ENCODE results near the gene INPP4A.

INPP4A gene

DNA sequence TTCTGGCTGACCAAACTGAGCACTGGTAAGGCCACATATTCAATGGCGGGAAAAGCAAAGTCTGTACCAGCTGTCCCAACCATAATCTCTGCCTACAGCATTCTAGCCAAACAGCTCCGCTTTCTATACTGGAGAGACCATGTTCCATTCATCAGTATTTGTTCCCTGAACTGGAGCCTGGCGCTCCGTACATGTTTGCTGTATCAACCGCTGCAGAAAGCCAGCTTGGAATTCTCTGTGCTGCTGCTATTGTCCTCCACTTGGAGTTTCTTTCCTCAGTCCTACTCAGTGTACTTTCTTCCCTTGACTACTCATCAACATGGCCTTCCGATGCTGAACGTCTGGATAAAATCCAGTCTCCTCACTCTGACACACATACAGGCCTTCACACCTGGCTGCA lies 161.8 kb downstream of the INPP4A start:
- Histone ChIP-seq H3K4me3 (ENCODE audit: low read length in 2 of 2) (no peak overlapping the region), H2AK5ac (ENCODE audit: low read depth, low read length) (no peak overlapping the region), H3K27me3 (ENCODE audit: control insufficient read depth in 3 of 3, insufficient read depth in 3 of 3, low read depth in 1 of 3, low read length in 3 of 3) (no peaks in the 10 kb centered on the region)

DNA sequence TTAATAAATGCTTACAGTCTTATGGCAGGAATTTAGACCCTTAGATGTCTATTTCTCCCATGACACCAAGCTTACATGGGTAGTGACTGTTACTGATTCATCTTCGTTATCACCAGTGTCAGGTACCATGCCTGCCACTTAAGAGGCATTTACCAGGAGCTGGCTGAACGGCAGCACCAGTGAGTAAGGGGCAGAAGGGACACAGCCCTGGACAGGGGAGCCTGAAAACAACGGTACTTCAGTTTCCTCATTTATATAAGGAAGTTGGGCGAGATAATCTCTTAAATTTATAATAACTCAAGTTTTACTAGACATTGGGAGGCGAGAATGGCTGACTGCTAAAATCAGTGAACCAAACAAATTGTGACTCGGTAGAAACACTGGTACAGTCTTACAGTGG lies 162.4 kb downstream of the INPP4A start:
- no peak overlapping the region for H2BK15ac ChIP-seq (ENCODE audit: low read length)
- H2AFZ ChIP-seq (ENCODE audit: low read length), result no peak overlapping the region
- no peak overlapping the region for H2BK12ac ChIP-seq (ENCODE audit: low read length)
- no CpG with 5 or more reads among the region's 6 CpGs for WGBS, 2 donors (ENCODE audit: extremely low coverage in 2 of 2, insufficient read length in 2 of 2, insufficient replicate concordance in 1 of 2)
- H3K14ac ChIP-seq (ENCODE audit: low read length), result no peak overlapping the region
- H3K4me1 ChIP-seq (ENCODE audit: control insufficient read depth in 2 of 2, insufficient read depth in 1 of 2, low read depth in 1 of 2, low read length in 2 of 2), result peaks cover 11 to 19% of the 10 kb centered on the region in 2 donors
- no peaks in the 10 kb centered on the region for H3K27me3 ChIP-seq (ENCODE audit: control insufficient read depth in 3 of 3, insufficient read depth in 3 of 3, low read depth in 1 of 3, low read length in 3 of 3)
- no peaks in the 10 kb centered on the region for H3K9me3 ChIP-seq (replicated peaks in 1 of 2; ENCODE audit: control insufficient read depth in 2 of 2, insufficient read depth in 1 of 2, low read depth in 1 of 2, low read length in 2 of 2)
- H3K4ac ChIP-seq (ENCODE audit: low read length), result no peak overlapping the region
- H3K23ac ChIP-seq (ENCODE audit: low read depth, low read length, poor library complexity), result no peak overlapping the region
- H3K4me2 ChIP-seq (ENCODE audit: insufficient read depth, low read length, poor library complexity, severe bottlenecking), result peak overlapping the region; percentile 45
- H4K91ac ChIP-seq (ENCODE audit: low read depth, low read length, poor library complexity), result no peak overlapping the region
- DNase-seq (ENCODE audit: low spot score), result no peak
- no peak overlapping the region for H4K8ac ChIP-seq (ENCODE audit: low read depth, low read length)
- no peak overlapping the region for H2BK120ac ChIP-seq (ENCODE audit: low read depth, low read length)
- peaks cover 4 to 57% of the 10 kb centered on the region in 2 donors for H3K36me3 ChIP-seq (replicated peaks in 1 of 2; ENCODE audit: control insufficient read depth in 2 of 2, insufficient read depth in 2 of 2, low read length in 2 of 2)
- H2BK5ac ChIP-seq (ENCODE audit: low read length), result no peak overlapping the region
- H3K9ac ChIP-seq (ENCODE audit: low read depth, low read length, poor library complexity), result no peak overlapping the region
- H2AK5ac ChIP-seq (ENCODE audit: low read depth, low read length), result no peak overlapping the region
- peak overlapping the region in 1 of 2 donors; percentile 93 for H3K4me3 ChIP-seq (ENCODE audit: low read length in 2 of 2)
- no peak overlapping the region for H3K18ac ChIP-seq (ENCODE audit: low read length)
- H3K79me1 ChIP-seq (ENCODE audit: low read depth, low read length), result peaks cover 4% of the 10 kb centered on the region
- H3K27ac ChIP-seq (replicated peaks; ENCODE audit: low read length), result no peak overlapping the region

More for the DNA sequence above, 161.8 kb downstream of the INPP4A start:
- no peak overlapping the region for H4K91ac ChIP-seq (ENCODE audit: low read depth, low read length, poor library complexity)
- no peak overlapping the region for H3K9ac ChIP-seq (ENCODE audit: low read depth, low read length, poor library complexity)
- no peak overlapping the region for H3K27ac ChIP-seq (replicated peaks; ENCODE audit: low read length)
- no CpG with 5 or more reads among the region's 7 CpGs for WGBS, 2 donors (ENCODE audit: extremely low coverage in 2 of 2, insufficient read length in 2 of 2, insufficient replicate concordance in 1 of 2)
- no peak overlapping the region for H3K4me2 ChIP-seq (ENCODE audit: insufficient read depth, low read length, poor library complexity, severe bottlenecking)
- no peak overlapping the region for H3K23ac ChIP-seq (ENCODE audit: low read depth, low read length, poor library complexity)
- H4K8ac ChIP-seq (ENCODE audit: low read depth, low read length), result no peak overlapping the region
- H2BK15ac ChIP-seq (ENCODE audit: low read length), result no peak overlapping the region
- no peak overlapping the region for H3K4ac ChIP-seq (ENCODE audit: low read length)
- no peak overlapping the region for H3K18ac ChIP-seq (ENCODE audit: low read length)
- no peaks in the 10 kb centered on the region for H3K9me3 ChIP-seq (replicated peaks in 1 of 2; ENCODE audit: control insufficient read depth in 2 of 2, insufficient read depth in 1 of 2, low read depth in 1 of 2, low read length in 2 of 2)
- peaks cover 5 to 58% of the 10 kb centered on the region in 2 donors for H3K36me3 ChIP-seq (replicated peaks in 1 of 2; ENCODE audit: control insufficient read depth in 2 of 2, insufficient read depth in 2 of 2, low read length in 2 of 2)
- H3K4me1 ChIP-seq (ENCODE audit: control insufficient read depth in 2 of 2, insufficient read depth in 1 of 2, low read depth in 1 of 2, low read length in 2 of 2), result peaks cover 11 to 19% of the 10 kb centered on the region in 2 donors
- H2BK120ac ChIP-seq (ENCODE audit: low read depth, low read length), result no peak overlapping the region
- peaks cover 4% of the 10 kb centered on the region for H3K79me1 ChIP-seq (ENCODE audit: low read depth, low read length)
- DNase-seq (ENCODE audit: low spot score), result no peak
- H2AFZ ChIP-seq (ENCODE audit: low read length), result no peak overlapping the region
- no peak overlapping the region for H2BK12ac ChIP-seq (ENCODE audit: low read length)
- no peak overlapping the region for H2BK5ac ChIP-seq (ENCODE audit: low read length)
- no peak overlapping the region for H3K14ac ChIP-seq (ENCODE audit: low read length)

DNA sequence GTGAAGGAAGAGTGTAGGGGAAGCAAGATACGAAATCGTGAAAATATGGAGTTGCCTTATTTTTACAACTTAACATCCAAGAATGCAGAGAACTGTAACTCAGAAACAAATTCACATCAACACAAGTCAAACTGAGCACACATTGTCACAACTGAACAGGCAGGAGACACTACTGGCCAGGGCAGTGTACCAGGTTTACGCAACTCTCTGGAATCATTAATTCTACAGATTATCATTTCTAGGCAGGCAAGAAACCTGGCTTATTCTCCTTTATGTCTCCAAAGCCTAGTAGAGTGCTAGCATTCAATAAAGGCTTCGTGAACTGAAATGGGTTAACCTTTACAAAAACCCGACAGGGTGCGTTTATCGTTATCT lies 163.1 kb downstream of the INPP4A start:
- H3K27ac ChIP-seq (replicated peaks; ENCODE audit: low read length), result peak overlapping the region; percentile 84
- no peak for DNase-seq (ENCODE audit: low spot score)
- no CpG with 5 or more reads among the region's 7 CpGs for WGBS, 2 donors (ENCODE audit: extremely low coverage in 2 of 2, insufficient read length in 2 of 2, insufficient replicate concordance in 1 of 2)

DNA sequence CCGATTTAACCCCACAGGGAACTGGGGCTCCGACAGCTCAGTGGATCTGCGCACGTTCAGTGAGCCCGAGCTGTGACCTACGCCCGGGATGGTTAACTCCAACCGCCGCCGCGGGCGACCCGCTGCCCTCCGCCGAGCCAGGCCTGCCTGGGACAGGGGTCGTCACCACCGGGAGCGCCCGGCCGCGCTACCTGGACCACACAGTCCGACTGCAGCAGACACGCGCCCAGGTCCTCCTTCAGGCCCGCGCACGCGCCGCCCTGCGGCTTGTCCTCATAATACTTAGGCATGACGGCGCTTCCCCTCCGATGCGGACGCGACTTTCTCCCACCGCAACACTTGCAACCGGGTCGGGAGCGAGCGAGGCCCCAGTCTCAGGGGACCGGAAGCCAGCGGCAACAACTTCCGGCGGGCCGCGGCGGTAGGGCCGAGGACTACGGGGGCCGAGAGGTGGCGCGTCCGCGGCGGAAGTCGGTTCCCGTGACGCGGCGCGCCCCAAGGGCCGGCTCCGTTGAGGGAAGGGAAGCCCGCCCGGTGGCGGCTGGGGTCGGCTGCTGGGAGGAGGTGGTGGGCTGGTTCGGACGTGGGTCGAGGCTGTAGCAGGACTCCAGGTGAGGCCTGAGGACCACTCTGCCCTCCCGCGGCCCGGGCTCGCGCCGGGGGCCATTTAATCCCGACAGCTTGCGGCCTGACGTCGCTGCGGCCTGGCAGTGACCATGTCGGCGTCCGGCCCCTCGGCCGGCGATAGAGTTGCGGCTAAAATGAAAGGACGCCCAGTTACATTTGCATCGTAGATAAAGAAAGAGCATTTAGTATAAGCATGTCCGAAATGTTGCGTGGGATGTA lies 163.7 kb downstream of the INPP4A start, which contains the start of the genes COA5 and UNC50:
Gene COA5, minus strand, starts transcription at position 397 of the 846 bp plus-strand sequence. Its CDS starts 107 bp downstream, at position 290.
Gene UNC50, plus strand, starts transcription at position 474 of the 846 bp plus-strand sequence. CDS start 1,171 bp downstream, outside the sequence.
- Histone ChIP-seq H3K9ac (ENCODE audit: low read depth, low read length, poor library complexity) (peak within 1 kb of the TSS; percentile 100), H3K4ac (ENCODE audit: low read length) (no peak within 1 kb of the TSS), H3K79me1 (ENCODE audit: low read depth, low read length) (peaks cover 4% of the 10 kb centered on the region), H3K14ac (ENCODE audit: low read length) (peak within 1 kb of the TSS; percentile 99), H2AFZ (ENCODE audit: low read length) (peak within 1 kb of the TSS; percentile 98), H3K36me3 (replicated peaks in 1 of 2; ENCODE audit: control insufficient read depth in 2 of 2, insufficient read depth in 2 of 2, low read length in 2 of 2) (peaks cover 6 to 60% of the 10 kb centered on the region in 2 donors), H2BK5ac (ENCODE audit: low read length) (peak within 1 kb of the TSS; percentile 68), H3K27me3 (ENCODE audit: control insufficient read depth in 3 of 3, insufficient read depth in 3 of 3, low read depth in 1 of 3, low read length in 3 of 3) (no peaks in the 10 kb centered on the region), H3K9me3 (replicated peaks in 1 of 2; ENCODE audit: control insufficient read depth in 2 of 2, insufficient read depth in 1 of 2, low read depth in 1 of 2, low read length in 2 of 2) (no peaks in the 10 kb centered on the region), H3K4me1 (ENCODE audit: control insufficient read depth in 2 of 2, insufficient read depth in 1 of 2, low read depth in 1 of 2, low read length in 2 of 2) (peaks cover 11 to 19% of the 10 kb centered on the region in 2 donors), H4K8ac (ENCODE audit: low read depth, low read length) (peak within 1 kb of the TSS; percentile 100), H2BK15ac (ENCODE audit: low read length) (no peak within 1 kb of the TSS), H4K91ac (ENCODE audit: low read depth, low read length, poor library complexity) (no peak within 1 kb of the TSS), H3K23ac (ENCODE audit: low read depth, low read length, poor library complexity) (peak within 1 kb of the TSS; percentile 99), H2BK12ac (ENCODE audit: low read length) (no peak within 1 kb of the TSS), H3K18ac (ENCODE audit: low read length) (peak within 1 kb of the TSS; percentile 98), H3K4me3 (ENCODE audit: low read length in 2 of 2) (peak within 1 kb of the TSS; percentile 93 to 98), H3K4me2 (ENCODE audit: insufficient read depth, low read length, poor library complexity, severe bottlenecking) (peak within 1 kb of the TSS; percentile 73), H2BK120ac (ENCODE audit: low read depth, low read length) (no peak within 1 kb of the TSS), H3K27ac (replicated peaks; ENCODE audit: low read length) (peak within 1 kb of the TSS; percentile 84), H2AK5ac (ENCODE audit: low read depth, low read length) (peak within 1 kb of the TSS; percentile 47)
- no CpG with 5 or more reads among the region's 93 CpGs for WGBS, 2 donors (ENCODE audit: extremely low coverage in 2 of 2, insufficient read length in 2 of 2, insufficient replicate concordance in 1 of 2)
- DNase-seq (ENCODE audit: low spot score), result peak; percentile 86

More for the DNA sequence above, 163.1 kb downstream of the INPP4A start:
- Histone ChIP-seq H3K9me3 (replicated peaks in 1 of 2; ENCODE audit: control insufficient read depth in 2 of 2, insufficient read depth in 1 of 2, low read depth in 1 of 2, low read length in 2 of 2) (no peaks in the 10 kb centered on the region), H2BK120ac (ENCODE audit: low read depth, low read length) (no peak overlapping the region), H4K8ac (ENCODE audit: low read depth, low read length) (no peak overlapping the region), H2BK5ac (ENCODE audit: low read length) (peak overlapping the region; percentile 68), H3K4ac (ENCODE audit: low read length) (no peak overlapping the region), H3K18ac (ENCODE audit: low read length) (peak overlapping the region; percentile 98), H3K36me3 (replicated peaks in 1 of 2; ENCODE audit: control insufficient read depth in 2 of 2, insufficient read depth in 2 of 2, low read length in 2 of 2) (peaks cover 4 to 57% of the 10 kb centered on the region in 2 donors), H3K27me3 (ENCODE audit: control insufficient read depth in 3 of 3, insufficient read depth in 3 of 3, low read depth in 1 of 3, low read length in 3 of 3) (no peaks in the 10 kb centered on the region), H2BK12ac (ENCODE audit: low read length) (no peak overlapping the region), H3K79me1 (ENCODE audit: low read depth, low read length) (peaks cover 4% of the 10 kb centered on the region), H4K91ac (ENCODE audit: low read depth, low read length, poor library complexity) (no peak overlapping the region), H3K4me2 (ENCODE audit: insufficient read depth, low read length, poor library complexity, severe bottlenecking) (peak overlapping the region; percentile 45), H2BK15ac (ENCODE audit: low read length) (no peak overlapping the region), H3K4me1 (ENCODE audit: control insufficient read depth in 2 of 2, insufficient read depth in 1 of 2, low read depth in 1 of 2, low read length in 2 of 2) (peaks cover 11 to 19% of the 10 kb centered on the region in 2 donors), H2AFZ (ENCODE audit: low read length) (peak overlapping the region; percentile 98), H3K23ac (ENCODE audit: low read depth, low read length, poor library complexity) (no peak overlapping the region), H3K9ac (ENCODE audit: low read depth, low read length, poor library complexity) (peak overlapping the region; percentile 100), H2AK5ac (ENCODE audit: low read depth, low read length) (no peak overlapping the region), H3K4me3 (ENCODE audit: low read length in 2 of 2) (peak overlapping the region; percentile 93 to 98), H3K14ac (ENCODE audit: low read length) (no peak overlapping the region)
